Measurements from ENCODE around the gene RABL6.
A peak's percentile ranks its signal among the peaks of the same experiment; 100 is the strongest.

The RABL6 gene

GRCh38 chr9:136886610-136887597, 79.2 kb downstream of the RABL6 start:
- DNase-seq = peak; percentile 21

GRCh38 chr9:136888454-136888853, 80.7 kb downstream of the RABL6 start:
- DNase-seq = no peak

- no peak for DNase-seq
Measured at GRCh38 chr9:136889858-136890257, 82.1 kb downstream of the RABL6 start.

GRCh38 chr9:136890661-136891060, 82.9 kb downstream of the RABL6 start:
- DNase-seq = no peak
